OCI-LY1 (cell line): Measurements from ENCODE around the gene PDGFA.

Source experiments
- CTCF ChIP-seq: fragments of 200-600 bp; sonication (generic), shearing (Covaris generic); IDR thresholded peaks from 2 replicates; pipeline ENCODE4 v1.5.1; 2017; ENCODE audit warnings: mild to moderate bottlenecking, antibody characterized with exemption, low read length, moderate library complexity, mixed read lengths
- EZH2 ChIP-seq: fragments of 200-600 bp; sonication (generic), shearing (Covaris generic); IDR thresholded peaks from 2 replicates; pipeline ENCODE4 v1.8.0; 2017; ENCODE audit warnings: borderline replicate concordance, mixed run types, mild to moderate bottlenecking, antibody characterized with exemption, low read length, moderate library complexity, mixed read lengths

GRCh38 chr7:508461-509170, 11.0 kb downstream of the PDGFA start:
- no peak for TF ChIP-seq CTCF
- TF ChIP-seq EZH2 = no peak
